ENCODE data around the gene TMEM217.

The TMEM217 gene

DNA sequence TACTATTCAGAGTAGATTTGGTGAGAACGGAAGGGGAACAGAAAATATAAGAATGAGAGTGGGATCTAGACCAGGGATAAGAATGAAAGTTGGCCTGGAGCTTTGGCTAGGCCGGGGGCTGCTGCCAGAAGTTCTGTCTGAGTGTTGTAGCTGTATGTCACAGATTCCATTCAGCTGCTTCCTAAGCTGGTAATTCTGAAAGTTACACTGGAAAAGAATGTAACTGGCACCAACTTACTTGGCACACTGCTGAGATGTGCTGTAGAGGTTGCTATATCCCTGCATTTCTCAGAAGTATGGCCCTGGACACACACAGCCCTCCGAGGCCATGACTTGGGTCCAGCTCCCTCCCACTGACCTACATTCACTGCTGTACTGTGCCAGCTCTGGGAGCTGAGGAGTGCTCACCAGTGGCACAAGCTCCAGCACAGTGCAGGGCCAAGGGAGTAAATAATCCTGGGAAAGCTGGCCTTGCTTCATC, 25.8 kb upstream of the TMEM217 start:
- no peak for DNase-seq (ENCODE audit: extremely low spot score)
- TF ChIP-seq SP1 (IDR thresholded peaks at IDR 0.05) (no peak), CTBP1 (IDR thresholded peaks at IDR 0.05; ENCODE audit: borderline replicate concordance) (no peak), ELF4 (IDR thresholded peaks at IDR 0.05) (no peak), LEF1 (IDR thresholded peaks at IDR 0.05; ENCODE audit: borderline replicate concordance) (no peak), HDGF (IDR thresholded peaks at IDR 0.05; ENCODE audit: borderline replicate concordance) (no peak), SUZ12 (IDR thresholded peaks at IDR 0.05) (no peak), FOXM1 (IDR thresholded peaks at IDR 0.05; ENCODE audit: borderline replicate concordance) (no peak), TARDBP (IDR thresholded peaks at IDR 0.05) (no peak), ZNF384 (IDR thresholded peaks at IDR 0.05) (no peak), L3MBTL2 (conservative IDR thresholded peaks at IDR 0.05) (no peak), NFRKB (IDR thresholded peaks at IDR 0.05) (no peak), ARNT (IDR thresholded peaks at IDR 0.05) (no peak), FOXA1 (IDR thresholded peaks at IDR 0.05) (no peak), FOXK2 (IDR thresholded peaks at IDR 0.05) (no peak), BHLHE40 (IDR thresholded peaks at IDR 0.05; ENCODE audit: borderline replicate concordance) (no peak)
- CTCF ChIA-PET = no interaction called here
- POLR2A ChIA-PET = no interaction called here

DNA sequence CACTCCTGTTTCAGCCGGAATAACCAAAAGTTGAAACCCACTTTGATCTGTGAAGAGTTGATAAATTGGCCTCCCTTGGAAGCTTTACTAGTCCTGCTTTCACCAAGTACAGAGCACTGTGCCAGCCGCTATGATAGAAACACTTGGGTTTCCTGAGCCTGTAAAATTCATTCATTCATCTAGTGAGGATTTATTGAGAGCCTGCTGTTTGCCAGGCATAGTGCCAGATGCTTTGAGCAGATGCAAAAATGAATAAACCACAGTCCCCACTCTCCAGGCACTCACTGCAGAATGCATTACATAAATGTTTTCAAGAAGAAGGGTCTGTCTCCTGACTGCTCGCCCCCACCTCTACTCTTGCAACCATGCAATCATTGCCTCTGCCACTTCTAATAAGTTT, 25.3 kb upstream of the TMEM217 start:
- no peak for DNase-seq (ENCODE audit: extremely low spot score)
- ChIA-PET CTCF (no interaction called here), POLR2A (no interaction called here)
- no peak for TF ChIP-seq FOXA1 (IDR thresholded peaks at IDR 0.05)
- TF ChIP-seq ARNT (IDR thresholded peaks at IDR 0.05) = no peak
- TF ChIP-seq, protein P1, sequence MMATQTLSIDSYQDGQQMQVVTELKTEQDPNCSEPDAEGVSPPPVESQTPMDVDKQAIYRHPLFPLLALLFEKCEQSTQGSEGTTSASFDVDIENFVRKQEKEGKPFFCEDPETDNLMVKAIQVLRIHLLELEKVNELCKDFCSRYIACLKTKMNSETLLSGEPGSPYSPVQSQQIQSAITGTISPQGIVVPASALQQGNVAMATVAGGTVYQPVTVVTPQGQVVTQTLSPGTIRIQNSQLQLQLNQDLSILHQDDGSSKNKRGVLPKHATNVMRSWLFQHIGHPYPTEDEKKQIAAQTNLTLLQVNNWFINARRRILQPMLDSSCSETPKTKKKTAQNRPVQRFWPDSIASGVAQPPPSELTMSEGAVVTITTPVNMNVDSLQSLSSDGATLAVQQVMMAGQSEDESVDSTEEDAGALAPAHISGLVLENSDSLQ (IDR thresholded peaks at IDR 0.05) = no peak
- no peak for TF ChIP-seq CTBP1 (IDR thresholded peaks at IDR 0.05; ENCODE audit: borderline replicate concordance)
- no peak for TF ChIP-seq L3MBTL2 (conservative IDR thresholded peaks at IDR 0.05)
- no peak for TF ChIP-seq SUZ12 (IDR thresholded peaks at IDR 0.05)

DNA sequence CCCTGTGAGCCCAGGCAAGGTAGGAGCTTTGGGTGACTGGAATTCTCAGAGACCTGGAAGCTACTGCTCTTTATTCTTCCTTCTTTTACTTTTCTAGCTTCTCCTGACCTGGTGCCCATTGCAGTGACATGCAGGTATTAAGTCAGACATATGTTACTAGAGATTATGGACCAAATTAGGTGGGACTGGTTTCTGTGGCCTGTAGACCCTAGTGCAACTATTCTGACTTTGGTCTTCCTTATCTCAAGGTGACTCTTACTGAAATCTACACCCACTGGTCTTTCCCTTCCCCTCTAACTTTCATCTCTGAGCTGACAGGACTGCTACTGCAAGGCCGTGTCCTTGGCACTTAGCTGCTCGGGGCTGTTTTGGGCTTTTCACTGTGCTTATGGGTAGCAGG, 24.4 kb upstream of the TMEM217 start:
- ChIA-PET POLR2A (no interaction called here), CTCF (no interaction called here)
- no peak for DNase-seq (ENCODE audit: extremely low spot score)
- TF ChIP-seq FOXA1 (IDR thresholded peaks at IDR 0.05) (no peak), FOXK2 (IDR thresholded peaks at IDR 0.05) (no peak), SP1 (IDR thresholded peaks at IDR 0.05) (no peak), L3MBTL2 (conservative IDR thresholded peaks at IDR 0.05) (no peak)
- TF ChIP-seq, protein P1 (IDR thresholded peaks at IDR 0.05) = no peak

DNA sequence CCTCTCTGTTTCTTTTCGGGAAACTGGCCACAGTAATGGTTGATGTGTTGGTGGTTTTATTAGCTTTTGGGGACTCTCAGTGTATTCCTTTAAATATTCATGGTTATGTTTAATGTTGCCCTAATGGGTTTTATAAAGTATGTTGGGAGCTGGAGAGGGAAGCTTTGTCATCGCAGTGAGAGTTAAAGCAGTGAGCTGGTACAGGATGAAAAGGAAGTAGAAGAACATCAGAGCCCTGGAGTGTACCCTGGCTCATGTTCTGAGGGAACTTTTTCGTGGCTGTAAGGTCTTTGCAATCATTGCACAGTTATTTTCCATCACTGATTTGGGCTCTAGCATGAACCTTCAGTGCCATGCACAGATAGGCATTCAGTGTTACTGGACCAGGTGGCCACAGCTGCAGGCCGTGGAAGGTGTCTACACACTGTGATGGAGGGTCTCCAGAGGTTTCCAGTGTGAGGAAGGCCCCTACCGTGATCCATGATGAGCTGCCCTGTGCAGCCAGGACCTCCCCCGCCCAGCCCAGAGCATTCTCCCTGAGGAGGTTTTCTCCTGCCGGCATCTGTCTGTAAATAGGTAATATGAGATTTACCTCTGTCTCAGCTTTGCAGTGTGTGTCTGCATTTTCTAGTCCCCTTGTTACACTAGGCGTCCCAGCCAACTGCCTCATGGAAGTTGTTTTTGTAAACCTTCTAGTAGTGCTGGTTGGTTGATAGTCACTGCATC, 22.4 kb upstream of the TMEM217 start:
- TF ChIP-seq ARNT (IDR thresholded peaks at IDR 0.05) (no peak), LEF1 (IDR thresholded peaks at IDR 0.05; ENCODE audit: borderline replicate concordance) (no peak), FOXK2 (IDR thresholded peaks at IDR 0.05) (no peak), SUZ12 (IDR thresholded peaks at IDR 0.05) (no peak), SP1 (IDR thresholded peaks at IDR 0.05) (no peak), FOXA1 (IDR thresholded peaks at IDR 0.05) (no peak), CTBP1 (IDR thresholded peaks at IDR 0.05; ENCODE audit: borderline replicate concordance) (no peak), ELF4 (IDR thresholded peaks at IDR 0.05) (no peak), FOXM1 (IDR thresholded peaks at IDR 0.05; ENCODE audit: borderline replicate concordance) (no peak), NFRKB (IDR thresholded peaks at IDR 0.05) (no peak), BHLHE40 (IDR thresholded peaks at IDR 0.05; ENCODE audit: borderline replicate concordance) (no peak), L3MBTL2 (conservative IDR thresholded peaks at IDR 0.05) (no peak), TARDBP (IDR thresholded peaks at IDR 0.05) (no peak), ZNF384 (IDR thresholded peaks at IDR 0.05) (no peak), HDGF (IDR thresholded peaks at IDR 0.05; ENCODE audit: borderline replicate concordance) (no peak)
- TF ChIP-seq, protein P1 (IDR thresholded peaks at IDR 0.05) = no peak
- ChIA-PET POLR2A (interaction anchor here (0.6 to 1.3 kb wide), 2 partner anchors 20 to 23 kb away, joined by 3 to 5 read pairs; partner anchors contain the start of genes TBC1D22B and TMEM217), CTCF (no interaction called here)
- DNase-seq (ENCODE audit: extremely low spot score) = no peak

DNA sequence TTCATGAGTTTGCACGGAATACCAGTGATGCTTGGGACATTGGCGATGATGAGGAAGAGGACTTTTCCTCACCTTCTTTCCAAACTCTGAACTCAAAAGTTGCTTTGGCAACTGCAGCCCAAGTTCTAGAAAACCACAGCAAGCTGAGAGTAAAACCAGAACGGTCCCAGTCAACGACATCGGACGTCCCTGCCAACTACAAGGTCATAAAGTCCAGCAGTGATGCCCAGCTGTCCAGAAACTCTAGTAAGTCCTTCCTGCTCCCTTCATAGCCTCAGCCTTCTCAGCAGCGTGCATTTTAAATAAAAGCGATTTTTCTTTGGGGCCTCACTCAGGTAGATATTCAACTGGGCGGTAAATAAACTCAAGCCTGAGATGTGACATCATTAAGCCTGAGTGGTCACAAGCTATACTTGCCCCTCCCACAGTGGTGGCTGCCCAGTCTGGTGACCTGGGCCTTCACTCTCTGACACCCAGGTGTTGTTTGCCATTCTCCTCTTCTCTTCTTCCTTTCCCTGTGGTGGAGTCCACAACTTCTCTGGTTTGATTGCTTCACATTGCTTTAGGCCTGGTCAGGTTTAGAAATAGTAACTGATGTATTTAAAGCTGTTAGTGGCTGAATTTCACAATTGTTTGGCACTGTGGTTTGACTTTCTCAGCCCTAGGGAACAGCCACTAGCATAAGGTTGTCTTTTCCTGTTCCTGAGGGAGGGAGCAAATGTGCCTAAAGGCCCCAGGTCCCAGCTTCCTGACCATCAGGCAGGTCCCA, 21.6 kb upstream of the TMEM217 start:
- CTCF ChIA-PET = no interaction called here
- no peak for DNase-seq (ENCODE audit: extremely low spot score)
- TF ChIP-seq L3MBTL2 (conservative IDR thresholded peaks at IDR 0.05) (no peak), SUZ12 (IDR thresholded peaks at IDR 0.05) (no peak)
- POLR2A ChIA-PET = interaction anchor here (1.3 kb wide), 1 partner anchor 22 kb away, joined by 5 read pairs; the partner anchor contains the start of genes TBC1D22B and TMEM217

DNA sequence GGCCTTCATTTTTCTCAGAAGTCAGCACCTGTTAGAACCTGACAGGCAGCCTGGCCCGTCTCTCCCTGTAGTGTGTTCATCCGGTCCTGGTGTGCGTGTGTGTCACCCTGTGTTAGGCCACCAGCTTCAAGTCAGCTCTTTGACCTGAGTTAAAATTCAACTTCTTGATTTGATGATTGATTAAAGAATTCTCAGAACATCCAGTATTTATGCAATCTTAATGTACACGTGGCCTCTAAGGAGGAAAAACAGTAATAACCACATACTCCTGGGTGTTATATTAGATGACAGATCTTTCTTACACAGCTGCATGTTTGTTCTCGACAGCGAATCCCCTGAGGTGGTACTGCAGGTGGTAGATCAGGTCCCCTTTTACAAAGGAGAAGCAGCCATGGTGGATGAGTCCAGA, 19.1 kb upstream of the TMEM217 start:
- no peak for TF ChIP-seq CTBP1 (IDR thresholded peaks at IDR 0.05; ENCODE audit: borderline replicate concordance)
- TF ChIP-seq SUZ12 (IDR thresholded peaks at IDR 0.05) = no peak
- TF ChIP-seq ZNF384 (IDR thresholded peaks at IDR 0.05) = no peak
- TF ChIP-seq BHLHE40 (IDR thresholded peaks at IDR 0.05; ENCODE audit: borderline replicate concordance) = no peak
- TF ChIP-seq ELF4 (IDR thresholded peaks at IDR 0.05) = no peak
- no peak for TF ChIP-seq SP1 (IDR thresholded peaks at IDR 0.05)
- TF ChIP-seq TARDBP (IDR thresholded peaks at IDR 0.05) = no peak
- no peak for TF ChIP-seq ARNT (IDR thresholded peaks at IDR 0.05)
- TF ChIP-seq, protein P1 (IDR thresholded peaks at IDR 0.05) = no peak
- no peak for TF ChIP-seq LEF1 (IDR thresholded peaks at IDR 0.05; ENCODE audit: borderline replicate concordance)
- no peak for TF ChIP-seq NFRKB (IDR thresholded peaks at IDR 0.05)
- no peak for TF ChIP-seq HDGF (IDR thresholded peaks at IDR 0.05; ENCODE audit: borderline replicate concordance)
- TF ChIP-seq FOXM1 (IDR thresholded peaks at IDR 0.05; ENCODE audit: borderline replicate concordance) = no peak
- no peak for TF ChIP-seq FOXK2 (IDR thresholded peaks at IDR 0.05)
- TF ChIP-seq FOXA1 (IDR thresholded peaks at IDR 0.05) = no peak
- TF ChIP-seq L3MBTL2 (conservative IDR thresholded peaks at IDR 0.05) = no peak
- DNase-seq (ENCODE audit: extremely low spot score) = no peak
- ChIA-PET CTCF (interaction anchor here (0.6 kb wide), 1 partner anchor 27 kb away, joined by 4 read pairs; no protein-coding TSS in a partner anchor), POLR2A (no interaction called here)

Data from HEK293T (cell line).